CD4-positive, alpha-beta T cell (primary cell): ENCODE measurements around the gene NMRK2. TPM values are rescaled to one million over a fixed set of nuclear protein-coding genes. Genes with fewer than 3 reads are reported as not detected.

ENCODE experiments used
- ATAC-seq: fragments of 200-7000 bp; cut with Tn5 transposase; one replicate; pipeline ENCODE4 v1.10.0; 2022; ENCODE audit warnings: mild to moderate bottlenecking; ENCODE audit not compliant: poor library complexity
- CTCF ChIA-PET: fragments of 350-600 bp; sonication (Branson Sonifier 250); formaldehyde crosslinking; loops from one replicate; lab custom pipeline; 2021; ENCODE audit warnings: antibody characterized with exemption, inconsistent platforms; lab: Charles Lee
- POLR2A ChIA-PET: fragments of 350-600 bp; sonication (Branson Sonifier 250); formaldehyde crosslinking; loops from one replicate; lab custom pipeline; 2021; ENCODE audit warnings: antibody characterized with exemption, inconsistent platforms; lab: Charles Lee
- DNase-seq, 14 experiments: peaks; one replicate each; pipeline ENCODE4 v3.0.0-alpha.2; 2013 to 2020; ENCODE audit warnings: mixed read lengths in 2 of 14
- H3K27ac ChIP-seq, 2 donors: one replicate each; pipeline versions ENCODE4 v1.5.1 to v1.7.0; 2013; ENCODE audit warnings: low read length in 2 of 2, low read depth in 1 of 2, mild to moderate bottlenecking in 1 of 2
- H3K27me3 ChIP-seq, 2 experiments: 1 replicate in 1 of 2; 2 replicates in 1 of 2; pipeline versions ENCODE4 v1.6.1 to v1.7.0; 2013; ENCODE audit warnings: low read length in 2 of 2, control low read depth in 1 of 2, mild to moderate bottlenecking in 1 of 2, moderate library complexity in 1 of 2; ENCODE audit not compliant: insufficient read depth in 2 of 2, control insufficient read depth in 1 of 2
- H3K36me3 ChIP-seq: one replicate; pipeline ENCODE4 v1.6.1; 2013; ENCODE audit warnings: low read length, control low read depth; ENCODE audit not compliant: insufficient read depth
- H3K4me1 ChIP-seq: one replicate; pipeline ENCODE4 v1.6.1; 2013; ENCODE audit warnings: low read length, control low read depth; ENCODE audit not compliant: insufficient read depth
- H3K4me3 ChIP-seq: one replicate; pipeline ENCODE4 v1.5.1; 2013; ENCODE audit warnings: mild to moderate bottlenecking, low read length, moderate library complexity
- H3K9me3 ChIP-seq, 2 experiments: 1 replicate in 1 of 2; 2 replicates in 1 of 2; pipeline versions ENCODE4 v1.6.1 to v1.7.0; 2013; ENCODE audit warnings: low read length in 2 of 2, mild to moderate bottlenecking in 2 of 2, control low read depth in 1 of 2, moderate library complexity in 1 of 2; ENCODE audit not compliant: control insufficient read depth in 1 of 2, insufficient read depth in 1 of 2
- H3K27ac Mint-ChIP-seq: one replicate; pipeline ENCODE4 v1.8.0; 2020; ENCODE audit warnings: mixed read lengths
- H3K27me3 Mint-ChIP-seq: one replicate; pipeline ENCODE4 v1.8.0; 2021; ENCODE audit warnings: mixed read lengths
- H3K36me3 Mint-ChIP-seq: one replicate; pipeline ENCODE4 v1.8.0; 2021; ENCODE audit warnings: low read depth, mixed read lengths
- H3K4me1 Mint-ChIP-seq: one replicate; pipeline ENCODE4 v1.8.0; 2021; ENCODE audit warnings: low read depth, mixed read lengths
- H3K4me3 Mint-ChIP-seq: one replicate; pipeline ENCODE4 v1.8.0; 2020; ENCODE audit warnings: mild to moderate bottlenecking, mixed read lengths
- H3K9me3 Mint-ChIP-seq: one replicate; pipeline ENCODE4 v1.8.0; 2020; ENCODE audit warnings: mixed read lengths
- CTCF ChIP-seq: fragments of 200-600 bp; IDR thresholded peaks from one replicate; pipeline ENCODE4 v1.8.0; 2022; ENCODE audit warnings: antibody characterized with exemption, mild to moderate bottlenecking
- intact Hi-C, 2 experiments: fragments of 100-400 bp; cut with DNase I in 1 of 2; cut with micrococcal nuclease in 1 of 2; formaldehyde crosslinking; loops; one replicate each; pipeline versions ENCODE4 v1.15.1 to v1.9.0; 2023 to 2025; cut with DNase I, micrococcal nuclease
- total RNA-seq, 174 experiments: library from RNA in 2 of 174; stranded (reverse) in 2 of 174; gene quantifications; one replicate each; pipeline ENCODE4 v1.2.3 and lab custom pipeline; 2021 to 2026

NMRK2 gene
- total RNA-seq, 2 experiments from 2014 or later: not detected

GRCh38 chr19:3923096-3923758, 9.6 kb upstream of the NMRK2 start:
- ATAC-seq: no peak
- no peak overlapping the region for H3K4me3 ChIP-seq
- no peak overlapping the region for H3K27ac ChIP-seq
- no peaks in the 10 kb centered on the region for H3K4me1 ChIP-seq
- ChIA-PET POLR2A (no interaction called here), CTCF (no interaction called here)
- no peaks in the 10 kb centered on the region for H3K27me3 ChIP-seq
- Mint-ChIP-seq H3K4me1 (no peaks in the 10 kb centered on the region), H3K36me3 (no peaks in the 10 kb centered on the region), H3K4me3 (no peak overlapping the region), H3K9me3 (peaks cover 10% of the 10 kb centered on the region), H3K27me3 (no peaks in the 10 kb centered on the region), H3K27ac (no peak overlapping the region)
- no peak for TF ChIP-seq CTCF
- DNase-seq: no peak
- peaks cover 9 to 47% of the 10 kb centered on the region in 2 experiments for H3K9me3 ChIP-seq
- H3K36me3 ChIP-seq: no peaks in the 10 kb centered on the region
- intact Hi-C loops: no loop called here

DNA sequence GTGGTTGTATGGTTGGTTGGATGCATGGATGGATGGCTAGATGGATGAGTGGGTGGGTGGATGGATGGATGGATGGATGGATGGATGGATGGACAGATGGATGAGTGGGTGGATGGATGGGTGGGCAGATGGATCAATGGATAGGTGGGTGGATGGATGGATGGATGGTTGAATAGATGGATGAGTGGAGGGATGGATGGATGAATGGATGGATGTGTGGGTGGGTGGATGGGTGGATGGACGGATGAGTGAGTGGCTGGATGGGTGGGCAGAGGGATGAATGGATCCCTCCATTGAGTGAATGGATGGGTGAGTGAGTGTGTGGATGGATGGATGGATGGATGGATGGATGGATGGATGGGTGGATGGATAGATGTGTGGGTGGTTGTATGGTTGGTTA, 9.0 kb upstream of the NMRK2 start:
- H3K27ac ChIP-seq: no peak overlapping the region
- no peaks in the 10 kb centered on the region for H3K27me3 ChIP-seq
- no peaks in the 10 kb centered on the region for H3K4me1 Mint-ChIP-seq
- no peak for TF ChIP-seq CTCF
- H3K9me3 Mint-ChIP-seq: peaks cover 10% of the 10 kb centered on the region
- H3K36me3 Mint-ChIP-seq: no peaks in the 10 kb centered on the region
- no peak for ATAC-seq
- H3K27ac Mint-ChIP-seq: no peak overlapping the region
- no peaks in the 10 kb centered on the region for H3K27me3 Mint-ChIP-seq
- intact Hi-C loops: no loop called here
- H3K4me3 Mint-ChIP-seq: no peak overlapping the region
- ChIA-PET CTCF (no interaction called here), POLR2A (no interaction called here)
- H3K4me1 ChIP-seq: no peaks in the 10 kb centered on the region
- H3K9me3 ChIP-seq: peaks cover 9 to 42% of the 10 kb centered on the region in 2 experiments
- no peak for DNase-seq
- no peak overlapping the region for H3K4me3 ChIP-seq
- no peaks in the 10 kb centered on the region for H3K36me3 ChIP-seq

DNA sequence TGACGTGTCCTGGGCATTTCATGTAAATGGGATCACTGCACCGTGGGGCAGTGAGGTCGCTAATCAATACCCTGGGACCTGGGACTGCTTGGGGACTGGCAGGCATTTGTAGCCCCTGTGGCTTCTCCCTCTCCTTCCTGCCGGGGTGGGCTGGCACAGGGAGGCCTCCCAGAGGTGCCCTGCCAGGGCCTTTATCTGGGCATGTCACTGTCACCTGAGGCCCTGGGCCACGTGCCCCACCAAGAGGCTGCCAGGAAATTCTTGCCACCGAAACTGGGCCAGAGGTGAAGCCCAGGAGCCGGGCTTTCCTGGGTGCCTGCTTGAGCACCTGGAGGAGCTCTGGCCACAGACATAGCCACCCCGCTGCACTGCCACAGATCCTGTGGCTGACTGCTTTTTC, 1.8 kb upstream of the NMRK2 start:
- intact Hi-C loops: no loop called here
- no peak overlapping the region for H3K4me3 Mint-ChIP-seq
- Histone ChIP-seq H3K27ac (no peak overlapping the region), H3K4me1 (peaks cover 4% of the 10 kb centered on the region), H3K36me3 (no peaks in the 10 kb centered on the region), H3K9me3 (peaks cover 0 to 6% of the 10 kb centered on the region in 2 experiments), H3K4me3 (no peak overlapping the region), H3K27me3 (peaks cover 11 to 13% of the 10 kb centered on the region in 2 experiments)
- TF ChIP-seq CTCF: no peak
- POLR2A ChIA-PET: no interaction called here
- DNase-seq (no peak), ATAC-seq (no peak)
- CTCF ChIA-PET: no interaction called here
- no peaks in the 10 kb centered on the region for H3K4me1 Mint-ChIP-seq
- no peak overlapping the region for H3K27ac Mint-ChIP-seq
- no peaks in the 10 kb centered on the region for H3K36me3 Mint-ChIP-seq
- no peaks in the 10 kb centered on the region for H3K9me3 Mint-ChIP-seq
- peaks cover 12% of the 10 kb centered on the region for H3K27me3 Mint-ChIP-seq
